Type B pancreatic cell (in vitro differentiated cells): ENCODE data around the gene SDSL. TPM values are rescaled to one million over a fixed set of nuclear protein-coding genes. Genes with fewer than 3 reads are reported as not detected.

Experiments used
- DNase-seq: peaks from one replicate; pipeline ENCODE4 v3.0.0; 2021; ENCODE audit warnings: mixed read lengths; ENCODE audit not compliant: unreplicated experiment; ENCODE audit errors: extremely low spot score
- H3K27ac Mint-ChIP-seq: 2 replicates; pipeline ENCODE4 v1.8.0; 2021; ENCODE audit warnings: mild to moderate bottlenecking, mixed read lengths
- H3K27me3 Mint-ChIP-seq: 2 replicates; pipeline ENCODE4 v1.8.0; 2021; ENCODE audit warnings: mixed read lengths
- H3K36me3 Mint-ChIP-seq: 2 replicates; pipeline ENCODE4 v1.8.0; 2021; ENCODE audit warnings: mixed read lengths
- H3K4me1 Mint-ChIP-seq: one replicate; pipeline ENCODE4 v1.8.0; 2021; ENCODE audit warnings: mixed read lengths; ENCODE audit not compliant: unreplicated experiment
- H3K4me3 Mint-ChIP-seq: 2 replicates; pipeline ENCODE4 v1.8.0; 2021; ENCODE audit warnings: mild to moderate bottlenecking, mixed read lengths
- H3K9me3 Mint-ChIP-seq: 2 replicates; pipeline ENCODE4 v1.8.0; 2021; ENCODE audit warnings: mixed read lengths
- total RNA-seq: library from RNA; stranded (reverse); gene quantifications from 2 replicates; pipeline ENCODE4 v1.2.1, GENCODE V29; 2021; ENCODE audit warnings: low replicate concordance
- TF ChIP-seq, protein P1 (sequence below): fragments of 200-600 bp; sonication (generic); conservative IDR thresholded peaks from 2 replicates; pipeline ENCODE4 v1.5.0; 2021; ENCODE audit warnings: antibody characterized with exemption, mild to moderate bottlenecking

SDSL gene
- total RNA-seq, 1 donor from 2014 or later = 4.5 TPM

DNA sequence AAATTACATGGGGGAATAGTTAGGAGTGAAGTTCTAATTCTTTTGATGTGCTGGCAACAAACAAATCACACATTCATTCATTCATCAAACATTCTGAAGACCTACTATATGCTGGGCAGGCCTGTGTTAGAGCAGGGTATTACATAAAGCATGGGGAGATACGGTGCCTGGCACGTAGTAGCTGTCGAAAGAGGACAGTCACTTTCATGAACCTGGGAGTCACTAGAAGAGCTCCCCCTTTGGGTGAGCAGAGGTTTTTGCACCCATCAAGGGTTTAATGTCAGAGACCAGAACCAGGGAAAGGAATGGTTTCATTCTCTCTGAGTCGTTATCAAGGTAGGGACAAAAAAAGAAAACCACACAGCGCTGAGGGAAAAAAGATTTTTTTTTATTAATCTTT is 39.5 kb downstream of the SDSL start:
- no peak for DNase-seq
- no peak overlapping the region for H3K27ac Mint-ChIP-seq

DNA sequence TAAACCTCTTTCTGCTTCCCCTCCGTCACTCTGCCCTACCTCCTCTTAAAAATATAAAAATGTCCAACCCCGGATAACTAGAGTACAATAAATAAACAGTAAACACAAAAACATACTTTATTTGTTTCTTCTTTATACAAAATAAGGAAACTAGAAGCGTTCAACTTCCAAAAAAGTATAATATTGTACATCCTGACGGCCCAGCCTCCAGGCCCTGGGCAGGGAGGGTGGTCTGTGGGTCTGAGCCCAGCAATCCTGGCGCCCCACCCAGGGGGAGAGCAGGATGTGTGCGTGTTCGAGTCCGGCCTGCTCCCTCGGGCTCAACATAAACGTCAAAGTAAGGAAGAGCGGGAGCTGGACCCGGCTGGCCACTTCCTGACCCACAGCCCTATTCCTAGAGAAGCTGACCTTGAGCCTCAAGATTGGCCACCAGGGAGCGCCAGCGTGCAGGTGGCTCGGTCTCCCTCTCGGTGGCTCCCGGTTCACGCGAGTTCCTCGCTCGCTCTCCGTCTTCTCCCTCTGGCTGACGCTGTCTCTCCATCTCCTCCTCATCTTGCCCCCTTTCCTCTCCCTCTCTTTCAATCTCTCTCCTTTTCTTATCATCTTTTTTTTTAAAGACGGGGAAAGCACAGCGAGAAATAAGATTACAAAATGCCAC is 40.1 kb downstream of the SDSL start:
- H3K36me3 Mint-ChIP-seq = peaks cover 3% of the 10 kb centered on the region
- H3K27me3 Mint-ChIP-seq = peaks cover 92% of the 10 kb centered on the region
- no peaks in the 10 kb centered on the region for H3K9me3 Mint-ChIP-seq
- DNase-seq = no peak
- H3K4me3 Mint-ChIP-seq = peak overlapping the region; percentile 86
- no peak overlapping the region for H3K27ac Mint-ChIP-seq
- H3K4me1 Mint-ChIP-seq = peaks cover 10% of the 10 kb centered on the region
- TF ChIP-seq, protein P1, sequence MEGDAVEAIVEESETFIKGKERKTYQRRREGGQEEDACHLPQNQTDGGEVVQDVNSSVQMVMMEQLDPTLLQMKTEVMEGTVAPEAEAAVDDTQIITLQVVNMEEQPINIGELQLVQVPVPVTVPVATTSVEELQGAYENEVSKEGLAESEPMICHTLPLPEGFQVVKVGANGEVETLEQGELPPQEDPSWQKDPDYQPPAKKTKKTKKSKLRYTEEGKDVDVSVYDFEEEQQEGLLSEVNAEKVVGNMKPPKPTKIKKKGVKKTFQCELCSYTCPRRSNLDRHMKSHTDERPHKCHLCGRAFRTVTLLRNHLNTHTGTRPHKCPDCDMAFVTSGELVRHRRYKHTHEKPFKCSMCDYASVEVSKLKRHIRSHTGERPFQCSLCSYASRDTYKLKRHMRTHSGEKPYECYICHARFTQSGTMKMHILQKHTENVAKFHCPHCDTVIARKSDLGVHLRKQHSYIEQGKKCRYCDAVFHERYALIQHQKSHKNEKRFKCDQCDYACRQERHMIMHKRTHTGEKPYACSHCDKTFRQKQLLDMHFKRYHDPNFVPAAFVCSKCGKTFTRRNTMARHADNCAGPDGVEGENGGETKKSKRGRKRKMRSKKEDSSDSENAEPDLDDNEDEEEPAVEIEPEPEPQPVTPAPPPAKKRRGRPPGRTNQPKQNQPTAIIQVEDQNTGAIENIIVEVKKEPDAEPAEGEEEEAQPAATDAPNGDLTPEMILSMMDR = peak; percentile 90

More for the DNA sequence above, 39.5 kb downstream of the SDSL start:
- no peak overlapping the region for H3K4me3 Mint-ChIP-seq
- peaks cover 10% of the 10 kb centered on the region for H3K4me1 Mint-ChIP-seq
- TF ChIP-seq, protein P1 = peak; percentile 67
- no peaks in the 10 kb centered on the region for H3K9me3 Mint-ChIP-seq
- H3K27me3 Mint-ChIP-seq = peaks cover 93% of the 10 kb centered on the region
- H3K36me3 Mint-ChIP-seq = no peaks in the 10 kb centered on the region

- H3K27ac Mint-ChIP-seq = no peak overlapping the region
- peak overlapping the region; percentile 73 for H3K4me3 Mint-ChIP-seq
- H3K4me1 Mint-ChIP-seq = peaks cover 10% of the 10 kb centered on the region
- H3K27me3 Mint-ChIP-seq = peaks cover 90% of the 10 kb centered on the region
- TF ChIP-seq, protein P1 = no peak
- DNase-seq = no peak
- peaks cover 3% of the 10 kb centered on the region for H3K36me3 Mint-ChIP-seq
- no peaks in the 10 kb centered on the region for H3K9me3 Mint-ChIP-seq
These were observed 41.0 kb downstream of the SDSL start for GRCh38 chr12:113462998-113463745.

DNA sequence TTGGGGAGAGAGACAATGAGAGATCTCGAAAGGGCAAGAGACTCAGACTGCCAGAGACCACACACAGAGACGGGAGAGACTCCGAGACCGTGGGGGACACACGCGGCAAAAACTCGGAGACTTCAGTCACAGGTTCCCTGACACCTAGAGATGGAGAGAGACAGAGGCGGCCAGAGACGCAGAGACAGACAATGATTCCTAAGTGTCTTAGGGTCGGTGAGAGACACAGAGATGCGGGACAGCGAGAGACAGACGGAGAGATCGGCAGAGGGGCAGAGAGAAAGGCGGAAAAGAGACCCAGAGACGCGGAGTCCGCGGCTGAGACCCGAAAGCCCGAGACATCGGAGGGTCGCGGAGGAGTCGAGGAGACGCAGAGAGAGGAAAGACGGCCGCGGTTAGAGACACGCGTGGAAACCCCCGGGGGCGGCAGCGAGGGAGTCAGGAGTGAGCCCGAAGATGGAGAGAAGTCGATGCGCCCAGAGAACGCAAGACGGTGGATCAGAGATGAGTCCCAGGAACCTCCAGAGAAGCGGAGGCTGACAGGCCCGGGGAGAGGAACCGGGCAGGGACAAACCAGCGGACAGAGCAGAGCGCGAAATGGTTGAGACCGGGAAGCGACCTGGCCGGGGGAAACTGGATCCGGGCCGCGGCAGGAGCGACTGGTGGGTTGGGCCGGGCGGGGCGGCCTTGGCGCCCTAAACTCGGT is 41.7 kb downstream of the SDSL start:
- no peak for DNase-seq
- H3K4me3 Mint-ChIP-seq = peak overlapping the region; percentile 73
- H3K36me3 Mint-ChIP-seq = peaks cover 3% of the 10 kb centered on the region
- peaks cover 90% of the 10 kb centered on the region for H3K27me3 Mint-ChIP-seq
- TF ChIP-seq, protein P1 = no peak
- H3K4me1 Mint-ChIP-seq = peaks cover 10% of the 10 kb centered on the region
- no peaks in the 10 kb centered on the region for H3K9me3 Mint-ChIP-seq
- H3K27ac Mint-ChIP-seq = no peak overlapping the region

GRCh38 chr12:113464452-113464775 is 42.2 kb downstream of the SDSL start:
- H3K27ac Mint-ChIP-seq = no peak overlapping the region
- no peak overlapping the region for H3K4me3 Mint-ChIP-seq
- H3K36me3 Mint-ChIP-seq = peaks cover 3% of the 10 kb centered on the region
- DNase-seq = no peak
- H3K27me3 Mint-ChIP-seq = peaks cover 90% of the 10 kb centered on the region
- H3K9me3 Mint-ChIP-seq = no peaks in the 10 kb centered on the region
- TF ChIP-seq, protein P1 = no peak
- H3K4me1 Mint-ChIP-seq = peaks cover 10% of the 10 kb centered on the region
